Left renal pelvis (tissue), 4 donors: Measurements from ENCODE around the gene COPS4. TPM values are rescaled to one million over a fixed set of nuclear protein-coding genes. Genes with fewer than 3 reads are reported as not detected.
A peak's percentile ranks its signal among the peaks of the same experiment; 100 is the strongest.
"Not testable (repeated sequence)": the region's sequence is repeated elsewhere in the genome, so short reads cannot be mapped to it uniquely, and the experiment has no call there.

Experiments used
- DNase-seq, 4 donors: peaks; one replicate each; pipeline ENCODE4 v3.0.0-alpha.2; 2013; ENCODE audit warnings: low read depth in 4 of 4, low spot score in 3 of 4
- polyA plus RNA-seq, 4 donors: library from polyadenylated mRNA; unstranded; fragments of 120-200 nt; gene quantifications; one replicate each; pipeline ENCODE4 v1.2.1, GENCODE V29; 2013; ENCODE audit not compliant: insufficient read length in 4 of 4

Gene COPS4
- polyA plus RNA-seq, 4 donors = 70.4 to 96.1 (median 77.0) TPM

GRCh38 chr4:83075311-83076095 is 40.5 kb downstream of the COPS4 start:
- no peak for DNase-seq

GRCh38 chr4:83080561-83080960 is 45.6 kb downstream of the COPS4 start:
- DNase-seq = no peak

- no peak for DNase-seq
Measured at GRCh38 chr4:83082777-83083176, 47.8 kb downstream of the COPS4 start.

DNA sequence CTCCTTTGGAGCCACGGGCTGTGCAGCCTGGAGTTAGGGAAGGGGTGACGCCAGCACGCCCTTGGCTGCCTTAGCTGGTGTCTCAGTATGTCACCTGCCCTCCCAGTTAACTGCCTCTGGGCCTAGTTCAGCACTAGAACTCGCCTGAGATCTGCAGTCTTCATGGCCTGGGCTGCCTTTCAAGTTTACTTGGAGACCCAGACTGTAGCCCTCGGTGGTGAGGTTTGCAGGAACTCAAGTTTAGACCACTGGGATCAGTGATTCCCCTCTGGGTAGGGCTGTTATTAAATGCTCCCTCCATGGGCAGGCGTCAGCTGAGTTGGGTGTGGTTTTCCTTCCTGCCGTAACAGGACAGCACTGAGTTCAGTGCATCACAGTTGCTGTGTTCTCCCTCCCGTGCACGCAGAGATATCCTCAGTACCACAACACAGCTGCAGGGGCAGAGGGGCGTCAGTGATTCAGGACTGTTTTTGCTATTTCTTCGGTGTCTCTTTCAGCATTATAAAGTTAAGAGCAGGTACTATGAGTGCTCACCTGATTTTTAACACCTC is 49.0 kb downstream of the COPS4 start:
- no peak for DNase-seq

- DNase-seq = not testable (repeated sequence)
Measured at GRCh38 chr4:83084956-83085355, 50.0 kb downstream of the COPS4 start.

- no peak for DNase-seq
Measured at GRCh38 chr4:83089410-83090157, 54.6 kb downstream of the COPS4 start.

- no peak for DNase-seq
Measured at GRCh38 chr4:83093060-83093640, 58.2 kb downstream of the COPS4 start.

DNA sequence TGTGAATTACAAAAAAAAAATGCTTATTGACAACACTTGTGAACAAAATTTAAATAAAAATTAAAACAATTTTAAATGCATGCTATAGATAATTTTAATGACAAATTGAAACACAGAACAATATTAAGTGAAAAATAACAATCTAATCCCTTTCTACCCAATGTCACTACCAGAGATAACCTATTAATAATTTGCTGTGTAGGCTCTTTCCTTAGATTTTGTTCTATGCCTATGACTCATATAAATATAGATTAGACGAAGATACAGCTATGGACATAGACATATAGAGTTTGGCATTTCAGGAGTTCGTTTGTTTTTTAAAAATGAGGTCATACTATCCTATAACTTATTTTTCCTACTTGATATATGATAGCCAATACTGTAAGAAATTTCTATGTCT is 61.4 kb downstream of the COPS4 start:
- no peak for DNase-seq

DNA sequence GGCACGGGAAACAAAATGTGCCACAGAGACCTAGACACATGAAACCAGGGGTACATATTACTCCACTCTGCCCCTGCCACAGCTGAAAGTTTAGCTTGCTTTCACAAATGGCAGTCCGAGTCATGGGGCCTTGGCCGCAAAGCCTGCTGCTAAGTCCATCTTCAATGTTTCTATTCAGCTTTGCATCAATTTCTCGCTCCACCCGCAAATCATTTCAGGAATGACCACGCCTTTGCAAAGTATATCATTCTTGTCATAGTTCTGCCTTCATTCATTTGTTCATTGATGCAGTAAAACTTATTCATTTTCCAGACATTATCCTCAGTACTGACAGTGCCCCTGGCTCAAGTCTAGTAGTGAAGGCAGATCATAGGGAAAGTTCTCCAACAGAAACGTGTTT is 70.0 kb downstream of the COPS4 start:
- no peak for DNase-seq

DNA sequence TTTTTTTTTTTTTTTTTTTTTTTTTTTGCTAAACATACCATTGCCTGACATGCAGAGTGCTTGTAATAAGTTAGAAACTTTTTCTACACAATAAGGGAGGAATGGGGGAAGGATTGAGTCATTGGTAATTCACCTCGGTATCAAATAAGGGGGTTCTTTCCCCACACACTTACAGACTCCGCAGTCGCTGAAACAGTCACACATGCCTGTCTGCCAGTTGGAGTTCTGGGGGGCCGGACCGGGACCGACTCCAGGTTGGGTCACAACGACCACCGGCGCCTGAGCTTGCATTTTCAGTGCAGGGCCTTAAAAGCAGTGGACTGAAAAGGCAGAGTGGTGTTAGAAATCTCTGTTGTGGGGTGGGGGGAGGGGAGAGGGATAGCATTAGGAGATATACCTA is 72.6 kb downstream of the COPS4 start:
- no peak for DNase-seq

- DNase-seq = no peak
Measured at GRCh38 chr4:83108101-83108861, 73.3 kb downstream of the COPS4 start.

DNA sequence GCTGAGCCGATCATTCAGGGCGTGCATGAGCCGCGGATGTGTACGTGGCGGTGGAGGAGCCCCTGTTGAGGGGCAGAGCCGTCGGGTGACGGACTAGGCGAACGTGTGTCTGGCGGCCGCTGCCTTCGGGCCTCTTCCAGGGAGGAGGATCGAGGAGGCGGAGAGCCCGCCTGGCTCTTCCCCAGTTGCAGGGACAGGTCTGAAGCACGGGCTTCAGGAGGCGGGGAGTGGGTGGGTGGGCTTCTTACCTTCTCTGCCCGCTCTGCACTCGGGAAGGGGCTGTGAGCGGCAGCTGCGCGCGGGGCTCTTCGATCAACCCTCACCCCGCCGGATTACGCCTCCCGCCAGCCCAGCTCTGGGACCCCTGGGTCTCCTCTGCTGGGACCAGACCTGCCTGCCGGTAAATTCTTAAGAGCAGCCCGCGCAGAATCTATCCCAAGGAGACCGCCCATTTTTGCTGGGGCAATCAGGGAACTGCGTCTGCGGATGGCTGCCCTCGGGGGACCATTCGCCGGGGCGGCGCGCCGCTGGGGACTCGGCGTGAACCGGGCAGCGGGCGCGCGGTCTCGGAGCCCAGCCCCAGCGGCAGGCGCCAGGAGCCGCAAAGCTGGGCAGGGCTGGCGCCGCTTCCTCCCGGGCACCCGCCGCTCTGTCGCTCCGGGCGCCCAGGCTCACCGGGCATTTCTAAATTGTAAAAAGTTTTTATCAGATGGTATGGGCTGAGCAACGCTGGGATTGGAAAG is 74.7 kb downstream of the COPS4 start:
- peak in 2 of 4 donors; percentile 8 to 27 for DNase-seq

DNA sequence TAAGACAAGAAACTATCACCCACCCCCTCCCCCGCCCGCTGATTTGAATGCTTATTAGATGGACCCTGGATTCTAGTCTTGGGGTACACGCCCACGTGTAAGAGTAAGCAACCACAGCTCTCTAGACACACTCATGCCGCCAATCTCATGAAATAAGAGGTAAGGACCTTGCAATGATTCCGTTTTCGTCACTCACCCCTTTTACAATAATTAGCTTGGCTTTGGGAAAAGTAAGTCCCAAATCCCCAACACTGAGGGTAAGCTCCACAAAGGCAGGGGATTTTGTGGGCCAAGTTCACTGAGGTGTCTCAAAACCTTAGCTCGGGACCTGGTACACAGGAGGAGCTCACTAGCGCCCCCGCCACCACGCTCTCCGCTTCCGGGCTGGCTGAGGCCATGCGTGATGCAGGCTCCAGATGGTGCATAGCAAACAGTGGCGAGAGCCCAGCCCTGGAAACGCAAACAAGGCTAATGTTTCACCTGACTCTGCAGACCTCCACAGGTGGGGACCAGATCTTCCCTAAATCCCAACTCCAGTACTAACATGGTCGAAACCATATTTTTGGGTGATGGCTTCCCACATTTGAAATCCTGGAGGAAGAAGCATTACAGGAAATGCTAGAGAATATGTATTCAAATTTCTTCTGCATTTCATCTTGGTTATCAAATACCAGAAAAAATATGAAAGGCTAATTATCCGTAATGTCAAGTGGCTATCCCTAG is 75.4 kb downstream of the COPS4 start:
- peak; percentile 46 to 76 (median 64) for DNase-seq

- DNase-seq = no peak
Measured at GRCh38 chr4:83110970-83111750, 76.2 kb downstream of the COPS4 start.

DNA sequence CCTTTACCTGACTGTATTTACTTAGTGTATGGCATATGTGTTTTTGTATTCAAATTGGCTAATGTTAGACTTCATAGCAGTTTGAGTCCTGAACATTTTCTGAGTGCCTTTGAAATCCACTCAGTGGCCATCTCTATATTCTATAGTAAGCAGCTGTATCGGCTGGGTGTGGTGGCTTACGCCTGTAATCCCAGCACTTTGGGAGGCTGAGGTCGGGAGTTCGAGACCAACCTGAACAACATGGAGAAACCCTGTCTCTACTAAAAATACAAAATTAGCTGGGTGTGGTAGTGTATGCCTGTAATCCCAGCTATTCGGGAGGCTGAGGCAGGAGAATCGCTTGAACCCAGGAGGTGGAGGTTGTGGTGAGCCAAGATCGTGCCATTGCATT is 76.8 kb downstream of the COPS4 start:
- not testable (repeated sequence) for DNase-seq

- DNase-seq = no peak
Measured at GRCh38 chr4:83112231-83112630, 77.2 kb downstream of the COPS4 start.

- no peak for DNase-seq
Measured at GRCh38 chr4:83112678-83113428, 77.9 kb downstream of the COPS4 start.

DNA sequence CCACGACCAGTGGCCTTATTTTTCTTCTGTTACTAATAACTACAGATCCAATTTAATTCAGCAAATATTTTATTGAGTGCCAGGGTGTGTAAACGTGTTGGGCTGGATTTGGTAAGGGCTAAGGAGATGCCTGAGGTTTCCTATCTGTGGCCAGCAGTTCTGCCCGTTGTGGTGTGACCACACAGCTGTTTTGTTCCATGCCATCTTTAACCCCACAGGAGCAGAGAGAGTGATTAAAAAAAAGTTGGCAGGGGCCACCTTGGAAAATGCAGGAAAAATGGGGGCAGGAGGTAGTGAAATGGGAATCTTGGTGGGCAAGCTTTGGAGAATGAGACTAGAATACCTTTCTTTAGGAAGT is 78.4 kb downstream of the COPS4 start:
- no peak for DNase-seq
